NCI-H2107 (cell line): ENCODE measurements around the gene RNASE4.
"Not testable (repeated sequence)": the region's sequence is repeated elsewhere in the genome, so short reads cannot be mapped to it uniquely, and the experiment has no call there.

ENCODE experiments used
- DNase-seq: peaks from one replicate; lab custom pipeline; 2025; lab: John Stamatoyannopoulos, UW

The RNASE4 gene, protein sequence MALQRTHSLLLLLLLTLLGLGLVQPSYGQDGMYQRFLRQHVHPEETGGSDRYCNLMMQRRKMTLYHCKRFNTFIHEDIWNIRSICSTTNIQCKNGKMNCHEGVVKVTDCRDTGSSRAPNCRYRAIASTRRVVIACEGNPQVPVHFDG

GRCh38 chr14:20683891-20684661 is at the start of gene RNASE4:
Gene RNASE4 (plus strand): TSS chr14:20684560. CDS start chr14:20699372, 14,812 bp downstream.
- peak; percentile 15 for DNase-seq

GRCh38 chr14:20641591-20641990 is 42.8 kb upstream of the RNASE4 start, which contains the start of gene OR6S1:
Gene OR6S1 (minus strand): TSS chr14:20641691. CDS start chr14:20641691, 0 bp downstream.
- DNase-seq, result no peak

GRCh38 chr14:20642182-20642581 is 42.2 kb upstream of the RNASE4 start:
- DNase-seq, result no peak

DNA sequence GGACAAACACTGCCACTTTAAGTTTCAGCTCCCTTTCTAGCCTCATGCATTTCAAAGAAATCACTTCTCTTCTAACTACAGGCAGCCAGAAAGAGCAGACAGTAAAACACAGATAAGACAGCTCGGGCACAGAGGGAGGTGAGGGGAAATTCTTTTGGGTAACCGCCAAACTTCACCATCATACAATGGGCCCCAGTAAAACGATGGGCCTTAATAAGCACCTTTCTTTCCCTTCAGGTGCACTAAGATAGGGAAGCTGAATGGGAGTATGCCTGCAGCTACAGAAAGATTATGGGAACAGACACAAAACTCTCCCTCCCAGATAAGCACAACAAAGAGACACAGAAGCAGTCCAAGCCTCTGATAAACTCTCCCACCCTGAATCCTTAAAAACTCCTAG is 41.6 kb upstream of the RNASE4 start:
- not testable (repeated sequence) for DNase-seq

GRCh38 chr14:20644520-20644919 is 39.8 kb upstream of the RNASE4 start:
- no peak for DNase-seq

DNA sequence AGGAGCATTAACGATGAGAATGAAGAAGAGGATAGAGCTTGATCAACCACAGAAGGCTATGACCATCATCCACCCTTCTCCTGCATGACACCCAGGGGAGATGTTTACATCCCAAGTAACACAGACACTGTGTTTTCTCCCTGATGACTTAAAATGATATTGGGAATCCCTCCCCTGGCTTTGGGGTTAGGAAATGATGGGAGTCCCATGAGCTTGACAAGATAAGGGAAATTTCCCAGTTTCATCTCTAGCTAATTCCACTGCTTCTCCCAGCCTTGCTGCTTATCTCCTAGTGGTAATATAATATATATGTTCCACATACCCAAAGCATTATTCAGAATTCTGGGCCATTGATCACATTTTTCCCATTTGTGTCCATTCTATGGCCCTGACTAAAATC is 38.9 kb upstream of the RNASE4 start:
- DNase-seq, result no peak

DNA sequence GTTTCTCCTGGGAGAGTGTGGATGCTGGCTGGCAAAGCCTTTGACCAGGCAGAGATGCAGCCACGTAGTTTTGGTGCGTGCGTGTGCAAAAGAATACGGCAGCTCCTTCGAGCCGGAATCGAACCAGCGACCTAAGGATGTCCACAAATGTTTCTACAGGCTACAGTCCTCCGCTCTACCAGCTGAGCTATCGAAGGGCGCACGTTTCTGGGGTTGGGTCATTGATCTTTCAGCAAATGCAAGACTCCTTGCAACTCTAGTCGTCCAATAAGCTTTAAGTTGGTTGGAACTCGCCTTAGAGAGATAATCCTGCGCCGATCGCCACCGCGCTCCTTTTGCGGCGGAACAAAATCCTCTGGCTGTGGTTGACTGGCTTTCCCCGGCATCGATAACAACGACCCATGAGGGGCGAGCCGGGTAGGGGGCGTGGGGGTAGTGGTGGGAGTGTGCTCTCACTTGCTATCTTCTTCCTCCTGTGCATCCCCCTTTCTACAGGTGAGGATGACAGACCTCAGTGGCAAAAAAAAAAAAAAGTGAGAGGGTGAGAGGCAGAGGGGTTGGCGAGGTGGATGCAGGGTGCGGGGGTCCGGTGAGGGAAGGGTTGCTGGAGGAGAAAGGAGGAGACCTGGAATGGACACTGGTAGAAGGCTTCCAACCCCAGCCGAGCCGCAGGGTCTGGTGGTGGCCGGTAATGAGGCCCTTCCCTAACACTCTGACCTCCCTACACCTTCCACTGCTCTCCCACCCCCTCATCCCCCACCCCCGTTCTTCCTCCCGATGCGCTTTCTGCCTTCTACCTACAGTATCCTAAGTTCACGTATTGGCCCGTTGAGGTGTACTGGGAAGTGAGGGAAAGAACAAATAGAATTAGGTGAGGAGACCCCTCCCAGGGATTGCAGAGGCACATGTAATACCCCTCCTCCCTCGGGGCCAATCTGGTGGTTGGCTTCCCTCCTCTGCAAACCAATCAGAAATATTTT is 31.1 kb upstream of the RNASE4 start:
- DNase-seq, result no peak

- DNase-seq, result no peak
Observed at GRCh38 chr14:20655851-20656250, 28.5 kb upstream of the RNASE4 start.

- DNase-seq, result no peak
Observed at GRCh38 chr14:20656274-20656673, 28.1 kb upstream of the RNASE4 start.

DNA sequence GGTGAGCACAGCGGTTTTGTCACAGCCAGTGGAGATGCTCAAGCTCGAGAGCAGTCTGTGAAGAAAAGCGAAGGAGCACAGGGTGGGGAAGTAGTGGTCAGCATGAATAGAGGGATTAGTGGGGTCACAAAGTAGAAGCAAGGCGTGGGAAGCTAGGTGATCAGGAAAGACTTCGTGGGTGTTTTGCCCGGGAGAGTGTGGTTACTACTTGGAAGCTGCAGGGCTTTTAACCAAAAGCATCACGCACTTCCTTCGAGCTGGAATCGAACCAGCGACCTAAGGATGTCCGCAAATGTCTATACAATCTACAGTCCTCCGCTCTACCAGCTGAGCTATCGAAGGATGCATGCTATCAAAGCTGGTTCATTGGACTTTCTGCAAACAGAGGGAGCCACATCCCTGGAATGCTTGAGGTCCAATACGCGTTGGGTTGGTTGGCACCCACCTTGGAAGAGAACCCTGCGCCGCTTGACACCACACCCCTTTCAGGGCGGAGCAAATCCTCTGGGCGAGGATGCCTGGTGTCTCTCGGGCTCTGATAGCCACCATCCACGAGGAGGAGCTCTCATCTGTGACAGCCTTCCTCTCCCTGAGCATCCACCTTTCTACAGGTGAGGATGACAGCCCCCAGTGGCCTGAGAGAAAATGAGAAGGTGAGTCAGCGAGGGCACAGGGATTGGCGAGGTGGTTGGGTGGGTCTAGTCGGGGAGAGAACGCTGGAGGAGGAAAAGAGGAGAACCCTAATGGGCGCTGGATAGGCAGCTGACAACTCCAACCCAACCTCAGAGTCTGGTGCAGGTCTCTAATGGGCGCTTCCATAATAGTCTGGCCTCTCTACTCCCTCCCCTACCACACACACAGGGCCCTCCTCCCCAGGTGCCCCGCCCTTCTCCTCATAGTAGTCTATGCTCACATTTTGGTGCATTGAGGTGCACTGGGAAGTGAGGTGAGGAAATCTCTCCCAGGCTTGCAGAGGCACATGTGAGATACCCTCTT is 26.8 kb upstream of the RNASE4 start:
- no peak for DNase-seq

- DNase-seq, result no peak
Observed at GRCh38 chr14:20658246-20658645, 26.1 kb upstream of the RNASE4 start.

DNA sequence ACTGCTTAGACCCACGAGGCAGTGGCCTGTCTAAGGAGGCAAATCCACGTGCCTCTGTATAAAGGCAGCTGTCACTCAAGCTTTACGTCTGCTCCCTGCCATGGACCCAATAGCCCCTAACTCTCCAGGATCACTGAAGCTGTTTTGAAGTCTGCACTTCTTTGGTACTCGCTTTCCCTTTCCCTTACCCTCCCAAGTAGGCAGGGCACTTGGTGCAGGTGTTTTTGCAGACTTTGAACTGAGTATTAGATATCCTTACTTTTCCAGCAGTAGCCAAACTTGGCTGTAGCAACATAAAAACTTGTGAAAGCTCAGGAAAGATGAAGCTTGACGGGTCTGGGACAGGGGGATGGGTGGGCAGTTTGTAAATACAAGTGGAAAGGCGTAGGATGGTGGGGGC is 25.0 kb upstream of the RNASE4 start:
- DNase-seq, result no peak

DNA sequence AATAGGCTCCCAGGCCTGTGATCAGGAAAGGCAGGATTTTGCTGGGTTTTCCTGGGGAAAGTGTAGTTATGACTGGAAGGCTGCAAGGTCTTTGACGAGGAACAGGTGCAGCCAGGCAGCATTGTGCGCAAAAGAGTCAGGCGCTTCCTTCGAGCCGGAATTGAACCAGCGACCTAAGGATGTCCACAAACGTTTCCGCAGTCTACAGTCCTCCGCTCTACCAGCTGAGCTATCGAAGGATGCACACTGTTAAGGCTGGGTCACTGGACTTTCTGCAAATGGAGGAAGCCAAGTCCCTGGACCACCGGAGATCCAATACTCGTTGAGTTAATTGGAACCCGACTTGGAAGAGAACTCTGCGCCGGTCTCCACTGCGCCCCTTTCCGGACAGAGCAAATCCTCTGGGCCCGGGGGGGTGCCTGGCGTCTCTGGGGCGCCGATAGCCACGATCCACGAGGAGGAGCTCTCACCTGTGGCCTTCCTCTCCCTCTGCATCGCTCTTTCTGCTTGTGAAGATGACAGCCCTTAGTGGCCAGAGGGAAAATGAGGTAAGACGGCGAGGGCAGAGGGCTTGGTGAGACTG is 24.5 kb upstream of the RNASE4 start:
- no peak for DNase-seq

- DNase-seq, result no peak
Observed at GRCh38 chr14:20661197-20661596, 23.2 kb upstream of the RNASE4 start.

- no peak for DNase-seq
Observed at GRCh38 chr14:20662968-20663732, 21.2 kb upstream of the RNASE4 start.

GRCh38 chr14:20666400-20666961 is 17.9 kb upstream of the RNASE4 start:
- DNase-seq, result not testable (repeated sequence)

DNA sequence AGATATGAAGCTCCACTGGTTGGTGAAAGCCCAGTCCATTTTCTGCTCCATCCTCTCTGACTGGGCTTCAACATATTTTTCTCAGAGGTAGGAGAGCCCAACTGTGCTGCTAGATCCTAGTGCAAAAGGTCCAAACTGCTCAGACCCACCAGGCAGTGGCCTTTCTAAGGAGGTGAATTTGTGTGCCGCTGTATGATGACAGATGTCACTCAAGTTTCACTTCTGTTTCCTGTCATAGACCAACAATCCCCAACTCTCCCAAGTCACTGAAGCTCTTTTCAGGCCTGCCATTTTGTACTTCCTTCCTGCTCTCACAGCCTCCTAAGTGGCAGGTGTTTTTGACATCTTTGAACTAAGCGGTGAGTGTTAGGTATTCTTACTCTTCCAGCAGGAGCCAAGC is 16.4 kb upstream of the RNASE4 start:
- no peak for DNase-seq

DNA sequence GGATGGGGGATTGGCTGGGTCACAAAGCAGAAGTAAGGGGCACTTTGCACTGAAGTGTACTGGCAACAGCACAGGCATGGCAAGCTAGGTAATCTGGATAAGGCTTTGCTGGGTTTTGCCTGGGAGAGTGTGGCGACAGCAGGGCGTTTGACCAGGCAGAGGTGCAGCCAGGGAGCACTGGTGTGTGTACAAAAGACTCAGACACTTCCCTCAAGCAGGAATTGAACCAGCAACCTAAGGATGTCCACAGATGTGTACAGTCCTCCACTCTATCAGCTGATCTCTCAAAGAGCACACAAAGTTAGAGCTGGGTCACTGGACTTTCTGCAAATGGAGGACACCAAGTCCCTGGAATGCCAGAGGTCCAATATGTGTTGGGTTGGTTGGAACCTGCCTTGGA is 15.4 kb upstream of the RNASE4 start:
- no peak for DNase-seq

DNA sequence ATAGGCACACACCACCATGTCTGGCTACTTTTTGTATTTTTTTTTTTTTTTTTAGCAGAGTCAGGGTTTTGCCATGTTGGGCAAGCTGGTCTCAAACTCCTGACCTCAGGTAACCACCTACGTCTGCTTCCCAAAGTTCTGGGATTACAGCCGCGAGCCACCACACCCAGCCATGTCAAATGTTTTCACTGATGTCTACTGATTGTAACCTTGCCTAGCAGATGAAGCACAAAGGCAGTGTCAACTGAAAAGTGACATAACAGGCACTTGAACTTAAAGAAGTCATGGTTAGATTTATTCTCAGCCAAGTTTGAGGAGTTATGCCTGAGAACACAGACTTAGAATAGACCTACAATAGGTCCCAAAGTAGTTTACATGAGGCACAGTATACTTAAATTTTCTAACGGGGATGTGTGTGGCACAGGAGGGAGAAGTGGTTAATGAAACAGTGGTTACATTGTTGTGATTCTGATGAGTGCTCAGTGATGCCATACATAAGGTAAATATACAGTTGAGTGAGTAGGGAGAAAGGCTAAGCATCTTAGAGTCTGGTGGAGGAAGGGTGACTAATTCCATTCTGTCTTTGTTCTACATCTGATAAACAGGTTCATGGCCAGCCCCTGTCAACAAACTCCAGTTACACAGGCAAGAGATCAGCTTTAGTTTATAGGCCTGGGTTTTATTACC is 12.6 kb upstream of the RNASE4 start:
- no peak for DNase-seq
